A172 (cell line): ENCODE measurements around the gene PHF5A. TPM values are rescaled to one million over a fixed set of nuclear protein-coding genes. Genes with fewer than 3 reads are reported as not detected.

Source experiments
- DNase-seq: peaks from one replicate; pipeline ENCODE4 v3.0.0-alpha.2; 2015; ENCODE audit warnings: low spot score
- total RNA-seq: library from RNA; depleted of rRNA; stranded (reverse); fragments of >200 nt; shearing (Covaris generic); gene quantifications from 2 replicates; pipeline ENCODE4 v1.2.3, GENCODE V29; 2014; rRNA removed

The PHF5A gene
- total RNA-seq, 1 experiment from 2014 or later, result 63.7 TPM

GRCh38 chr22:41417622-41418390 is 50.7 kb downstream of the PHF5A start:
- peak; percentile 8 for DNase-seq

GRCh38 chr22:41415554-41415953 is 52.9 kb downstream of the PHF5A start:
- DNase-seq, result no peak

- no peak for DNase-seq
Observed at GRCh38 chr22:41411021-41411851, 57.3 kb downstream of the PHF5A start.

GRCh38 chr22:41410311-41410751 is 58.2 kb downstream of the PHF5A start:
- DNase-seq, result no peak

Other genes with a start within 250 kb of the PHF5A start
- gene CHADL, start 227.8 kb downstream of the PHF5A start, total RNA-seq, result 0.53 TPM in 1 of 2 replicates, not detected in the other
- 95.7 and 100 TPM in 2 replicates for gene RANGAP1, start 182.5 kb downstream of the PHF5A start, total RNA-seq
- gene ZC3H7B, start 167.2 kb downstream of the PHF5A start, total RNA-seq, result 26.9 and 31.1 TPM in 2 replicates
- gene TEF, start 86.8 kb downstream of the PHF5A start, total RNA-seq, result 4.4 and 5.9 TPM in 2 replicates
- 6.2 and 7.2 TPM in 2 replicates for gene TOB2, start 21.9 kb downstream of the PHF5A start, total RNA-seq
- 34.3 and 41.2 TPM in 2 replicates for gene ACO2, start 425 bp upstream of the PHF5A start, total RNA-seq
- gene POLR3H, start 75.8 kb upstream of the PHF5A start, total RNA-seq, result 11.8 and 27.8 TPM in 2 replicates
- gene CSDC2, start 92.3 kb upstream of the PHF5A start, total RNA-seq, result 2.8 and 3.5 TPM in 2 replicates
- 6.9 and 8.9 TPM in 2 replicates for gene PMM1, start 121.1 kb upstream of the PHF5A start, total RNA-seq
- 15.2 and 15.8 TPM in 2 replicates for gene DESI1, start 152.4 kb upstream of the PHF5A start, total RNA-seq
- gene XRCC6, start 152.6 kb upstream of the PHF5A start, total RNA-seq, result 382 and 394 TPM in 2 replicates
- 75.4 and 80.5 TPM in 2 replicates for gene SNU13, start 220.2 kb upstream of the PHF5A start, total RNA-seq
- 1.2 and 2.7 TPM in 2 replicates for gene MEI1, start 230.8 kb upstream of the PHF5A start, total RNA-seq